ENCODE data around the gene SAV1.

DNA sequence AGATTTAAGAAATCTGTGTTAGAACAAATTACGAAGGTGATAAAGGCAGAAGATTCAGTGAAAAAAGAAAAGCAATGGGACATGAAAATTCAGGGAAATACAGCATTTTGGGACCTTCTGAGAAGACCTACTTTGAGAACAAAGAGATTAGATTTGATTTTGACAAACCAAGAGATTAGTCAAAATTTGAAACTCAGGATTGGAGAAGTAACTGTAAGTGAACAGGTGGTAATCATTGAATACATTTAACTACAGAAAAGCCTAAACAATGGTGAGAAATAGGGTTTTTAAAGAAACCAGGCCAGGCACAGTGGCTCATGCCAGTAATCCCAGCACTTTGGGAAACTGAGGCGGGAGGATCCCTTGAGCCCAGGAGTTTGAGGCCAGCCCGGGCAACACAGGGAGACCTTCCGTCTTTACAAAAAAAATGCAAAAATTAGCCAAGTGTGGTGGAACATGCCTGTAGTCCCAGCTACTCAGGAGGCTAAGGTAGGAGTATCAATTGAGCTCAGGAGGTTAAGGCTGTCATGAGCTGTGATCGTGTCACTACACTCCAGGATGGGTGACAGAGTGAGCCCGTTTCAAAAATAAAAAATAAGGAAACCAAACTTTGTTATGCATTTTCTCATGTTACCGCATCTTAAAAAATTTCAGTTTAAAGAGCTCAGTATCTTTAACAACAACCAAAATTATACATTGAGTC, 8.9 kb upstream of the SAV1 start:
- TF ChIP-seq EZH2phosphoT487 (IDR thresholded peaks at IDR 0.05; ENCODE audit: insufficient read depth, low read depth) (no peak), EZH2 (IDR thresholded peaks at IDR 0.05; ENCODE audit: insufficient read depth, poor library complexity, severe bottlenecking) (no peak)

Data from GM23248 (cell line).